Spleen (tissue), 7 donors: ENCODE results near the gene ARID3A.

ENCODE experiments used
- CTCF ChIP-seq, 11 experiments: fragments of 200-600 bp in 7 of 11; fragments of 450-650 bp in 4 of 11; sonication (generic) in 4 of 11; IDR thresholded peaks in 8 of 11; conservative IDR thresholded peaks in 3 of 11; 1 replicate in 7 of 11; 2 replicates in 4 of 11; pipeline versions ENCODE4 v1.4.0 to v1.8.0; 2016 to 2021; ENCODE audit warnings: antibody characterized with exemption in 11 of 11, inconsistent platforms in 4 of 11, mild to moderate bottlenecking in 1 of 11
- POLR2A ChIP-seq, 3 donors: fragments of 450-650 bp; IDR thresholded peaks; one replicate each; pipeline ENCODE4 v1.5.1; 2017; ENCODE audit warnings: antibody characterized with exemption in 3 of 3, mild to moderate bottlenecking in 1 of 3
- donor health status: DM: no; HTN: no; CAD: no; lungs with moderate emphysema.
- donor health status: DM: no; HTN: no; CAD: no.
- donor health status: DM: no; HTN: no; CAD: no.

GRCh38 chr19:962683-963400 is 37.0 kb downstream of the ARID3A start:
- no peak for TF ChIP-seq CTCF (IDR thresholded peaks at IDR 0.05 in 8 of 11, conservative IDR thresholded peaks at IDR 0.05 in 3 of 11)
- no peak for TF ChIP-seq POLR2A (IDR thresholded peaks at IDR 0.05)
